NCI-H146 (cell line): ENCODE measurements around the gene ERFE.
"Not testable (repeated sequence)": the region's sequence is repeated elsewhere in the genome, so short reads cannot be mapped to it uniquely, and the experiment has no call there.

Experiments
- DNase-seq: peaks from one replicate; lab custom pipeline; 2025; lab: John Stamatoyannopoulos, UW

Gene ERFE

DNA sequence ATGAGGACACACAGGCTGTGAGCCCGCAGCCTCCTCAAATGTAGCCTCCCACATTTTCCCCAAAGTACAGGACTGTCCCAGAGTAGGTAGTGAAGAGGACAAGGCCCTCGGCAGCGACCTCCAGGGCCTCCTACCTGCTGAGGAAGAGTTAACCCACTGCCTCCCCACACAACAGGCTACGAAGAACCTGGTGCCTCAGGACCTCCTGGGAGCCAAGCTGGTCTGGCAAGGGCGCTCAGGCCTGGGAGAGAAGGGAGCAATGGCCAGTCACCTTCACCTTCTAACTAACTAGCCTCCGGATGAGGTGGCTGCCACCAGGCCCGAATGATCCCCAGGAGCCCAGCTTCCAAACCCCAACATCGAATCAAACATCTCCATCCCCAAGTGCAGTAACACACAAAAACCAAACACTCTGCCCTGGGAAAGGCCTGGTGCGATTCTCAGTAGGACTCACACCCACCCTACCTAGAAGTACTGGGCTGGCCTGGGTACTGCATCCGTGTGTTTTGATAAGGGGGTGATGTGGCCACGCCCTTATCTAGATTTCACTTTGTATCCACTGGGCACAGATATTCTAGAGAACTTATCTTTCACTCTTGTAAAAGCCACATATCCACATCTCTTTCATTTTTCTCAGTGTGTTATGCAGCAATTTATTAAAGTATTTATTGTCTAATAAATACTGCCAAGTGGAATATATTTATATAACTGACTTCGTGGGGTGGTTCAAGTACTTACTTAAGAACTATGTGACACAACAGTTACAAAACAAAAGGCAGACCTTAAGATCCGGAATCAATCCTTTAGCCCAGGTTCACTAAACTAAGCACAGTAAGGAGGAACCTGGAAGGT is 9.7 kb downstream of the ERFE start:
- no peak for DNase-seq

DNA sequence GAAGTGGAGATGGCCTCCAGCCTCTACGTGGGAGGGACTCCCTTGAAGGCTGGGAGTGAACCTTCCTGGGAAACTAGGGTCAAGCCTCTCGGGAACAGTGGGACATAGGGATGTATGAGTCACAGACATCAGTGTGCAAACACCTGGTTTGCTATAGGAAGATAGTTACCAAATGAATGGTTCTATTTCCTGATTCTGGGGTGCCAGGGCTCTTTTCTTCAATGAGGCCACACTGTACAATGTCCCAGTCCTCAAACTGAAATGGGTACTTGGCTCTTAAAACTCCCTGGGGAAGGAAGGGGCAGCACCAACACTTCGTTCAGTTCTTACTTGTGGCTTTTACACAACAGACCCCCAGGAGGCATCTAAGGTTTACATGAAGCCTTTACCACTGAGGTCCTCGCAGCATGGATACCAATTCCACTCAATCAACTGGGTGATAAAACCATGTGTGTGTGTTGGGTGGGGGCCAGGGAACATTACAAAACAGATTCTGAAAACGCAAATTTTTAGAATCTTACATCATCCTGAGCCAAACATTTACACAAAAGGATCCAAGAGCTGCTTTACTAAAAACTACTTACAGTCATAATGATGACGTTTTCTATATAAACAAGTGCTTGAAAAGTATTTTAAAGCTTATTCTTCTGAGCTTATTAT is 10.4 kb downstream of the ERFE start:
- no peak for DNase-seq

DNA sequence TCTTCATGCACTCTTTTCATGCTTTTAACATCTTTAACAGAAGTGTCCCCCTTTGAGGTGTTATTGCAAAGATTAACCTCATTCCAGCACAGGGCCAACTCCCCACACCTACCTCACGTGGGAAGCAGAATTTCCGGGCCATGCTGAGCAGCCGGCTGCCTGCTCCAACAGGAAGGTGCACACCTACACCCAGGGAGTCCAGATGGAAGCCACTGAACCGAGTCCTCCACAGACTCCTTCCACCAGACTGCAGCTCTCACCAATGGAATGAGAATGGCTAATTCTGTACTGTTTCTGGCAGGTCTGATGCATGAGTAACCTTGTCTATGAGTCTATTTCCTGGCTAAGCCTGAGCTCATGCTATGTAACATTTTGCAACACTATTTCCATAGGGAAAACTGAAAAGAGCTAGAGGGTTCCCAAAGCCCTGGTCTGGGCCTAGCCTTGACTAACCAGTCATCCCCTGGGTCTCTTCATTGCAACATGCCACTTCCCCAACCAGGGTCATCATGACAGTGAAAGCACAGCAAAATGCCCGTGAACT is 11.0 kb downstream of the ERFE start:
- no peak for DNase-seq

DNA sequence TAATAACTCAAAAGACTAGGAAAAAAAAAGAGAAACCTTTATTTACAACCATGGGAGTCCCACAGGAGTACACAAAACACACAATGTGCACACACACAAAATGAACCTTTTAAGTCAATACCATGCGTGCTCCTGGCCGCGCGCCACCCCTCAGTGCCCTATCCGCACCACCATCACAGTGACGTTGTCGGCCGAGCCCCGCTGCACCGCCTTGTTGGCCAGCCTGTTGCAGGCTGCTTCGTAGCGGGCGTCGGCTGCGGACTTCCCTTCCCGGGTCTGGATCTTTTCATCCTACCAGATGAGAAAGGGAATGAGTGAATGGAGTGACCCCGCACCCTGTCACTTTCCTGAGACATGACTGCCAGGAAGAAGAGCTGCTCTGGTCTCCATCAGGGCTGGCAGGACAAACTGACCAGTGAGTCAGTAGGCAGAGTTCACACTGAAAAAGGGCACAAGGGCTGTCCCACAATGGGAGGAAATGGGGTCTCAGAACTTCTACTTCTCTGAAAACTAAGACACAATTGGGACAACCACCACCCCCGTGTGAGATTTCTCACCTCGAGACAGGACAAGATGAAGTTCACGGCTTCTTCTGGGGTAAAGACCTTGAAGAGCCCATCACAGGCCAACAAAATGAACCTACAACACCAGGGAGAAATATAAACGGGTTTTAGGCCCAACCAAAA is 11.8 kb downstream of the ERFE start:
- no peak for DNase-seq

DNA sequence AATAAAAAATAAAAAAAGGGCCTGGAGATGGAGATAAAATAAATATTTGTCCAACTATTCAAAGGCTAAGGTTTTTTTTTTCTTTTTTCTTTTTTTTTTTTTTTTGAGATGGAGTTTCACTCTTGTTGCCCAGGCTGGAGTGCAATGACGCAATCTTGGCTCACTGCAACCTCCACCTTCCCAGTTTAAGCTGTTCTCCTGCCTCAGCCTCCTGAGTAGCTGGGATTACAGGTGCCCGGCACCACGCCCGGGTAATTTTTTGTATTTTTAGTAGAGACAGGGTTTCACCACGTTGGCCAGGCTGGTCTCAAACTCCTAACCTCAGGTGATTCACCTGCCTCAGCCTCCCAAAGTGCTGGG is 12.3 kb downstream of the ERFE start:
- not testable (repeated sequence) for DNase-seq

DNA sequence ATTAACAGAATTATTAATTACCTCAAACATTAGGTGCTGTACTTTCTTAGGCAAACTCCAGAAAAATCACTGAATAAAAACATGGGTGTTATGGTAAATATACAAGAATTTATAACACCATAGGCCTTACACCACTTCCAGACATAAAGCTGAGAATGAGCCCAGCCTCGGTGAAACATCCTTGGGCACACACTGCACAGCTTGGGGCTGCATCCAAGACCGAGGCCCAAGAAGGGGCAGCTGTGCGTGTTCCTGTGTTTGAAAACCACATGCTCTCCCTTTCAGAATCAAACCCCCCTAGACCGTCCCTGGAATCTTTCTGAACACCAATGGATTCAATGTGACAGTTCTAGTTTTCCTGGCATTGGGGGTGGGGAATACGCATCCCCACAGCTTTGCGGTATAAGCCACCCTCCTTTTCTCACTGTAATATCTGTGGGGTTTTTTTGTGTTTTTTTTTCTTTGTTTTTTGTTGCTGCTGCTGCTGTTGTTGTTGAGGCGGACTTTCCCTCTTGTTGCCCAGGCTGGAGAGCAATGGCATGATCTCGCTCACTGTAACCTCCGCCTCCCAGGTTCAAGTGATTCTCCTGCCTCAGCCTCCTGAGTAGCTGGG is 12.9 kb downstream of the ERFE start:
- DNase-seq, result no peak

DNA sequence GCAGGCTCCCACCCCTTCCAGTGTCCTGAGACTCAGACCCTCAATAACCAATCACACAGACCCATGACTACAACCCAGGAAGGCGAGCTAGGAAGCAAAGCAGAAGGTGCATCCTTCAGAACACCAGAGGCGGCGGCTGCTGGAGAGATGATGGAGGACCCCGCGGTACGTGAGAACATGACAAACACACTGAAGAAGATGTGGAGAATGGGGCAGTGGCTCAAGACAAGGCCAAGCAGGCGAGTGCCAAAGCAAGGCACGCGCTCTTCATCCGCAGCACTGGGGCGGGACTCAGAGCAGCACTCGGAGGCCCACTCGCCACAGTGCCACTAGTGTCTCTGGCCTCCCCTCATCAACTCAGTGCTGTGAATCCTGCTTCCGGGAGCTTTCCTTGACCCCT is 13.7 kb downstream of the ERFE start:
- no peak for DNase-seq

DNA sequence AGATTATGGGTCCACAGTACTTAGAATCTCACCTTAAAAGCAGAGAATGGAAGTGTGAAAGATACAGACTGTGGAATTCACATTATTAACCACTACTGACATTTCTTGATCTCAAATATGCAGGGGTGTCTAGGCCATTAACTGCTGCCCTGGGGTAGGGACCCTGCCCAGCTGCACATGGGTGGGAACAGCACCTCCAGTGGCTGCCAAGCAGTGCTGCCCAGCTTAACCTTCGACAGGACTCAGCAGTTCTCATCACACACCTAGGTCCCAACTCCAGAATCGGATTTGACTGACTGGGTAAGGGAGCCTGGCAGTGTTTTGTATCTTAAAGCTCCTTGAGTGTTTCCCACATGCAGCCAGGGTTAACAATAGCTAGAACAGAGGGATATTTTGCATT is 14.9 kb downstream of the ERFE start:
- no peak for DNase-seq

DNA sequence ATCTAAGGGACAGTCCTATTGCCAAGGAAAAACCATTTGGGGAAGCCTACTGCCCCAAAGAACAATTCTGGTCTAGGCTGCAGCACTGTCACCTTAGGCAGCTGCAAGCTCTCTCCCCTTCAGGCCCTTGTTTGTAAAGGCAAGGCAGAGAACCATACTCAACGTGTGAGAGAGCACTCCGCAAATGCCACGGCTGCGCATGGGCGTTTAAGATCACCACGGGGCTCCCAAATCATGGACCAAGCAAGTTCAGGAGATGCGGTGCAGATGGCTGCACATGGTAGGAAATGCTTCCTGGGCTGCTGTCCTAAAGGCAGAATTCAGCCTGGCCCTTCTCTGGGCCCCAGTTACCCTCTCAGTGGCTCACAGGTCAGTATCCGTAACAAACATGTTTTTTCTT is 15.5 kb downstream of the ERFE start:
- no peak for DNase-seq

DNA sequence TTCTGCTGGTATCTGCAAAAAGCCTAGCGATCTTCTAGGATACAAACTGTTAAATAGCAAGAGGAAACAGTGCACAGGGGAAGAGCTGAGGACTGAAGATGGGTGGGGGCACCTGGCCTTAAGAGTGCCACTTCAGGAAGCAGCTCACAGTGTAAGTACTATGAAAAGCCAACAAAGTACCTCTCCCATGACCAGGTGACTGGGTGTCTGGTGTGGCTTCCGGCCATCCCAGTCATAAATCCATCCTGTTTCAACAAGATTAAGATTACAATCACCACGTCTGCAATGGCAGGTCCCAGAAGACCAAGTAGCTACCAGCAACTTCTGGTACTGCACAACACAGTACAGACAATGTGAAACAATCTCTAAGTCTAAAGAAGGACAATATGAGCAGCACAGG is 15.9 kb downstream of the ERFE start:
- DNase-seq, result no peak

DNA sequence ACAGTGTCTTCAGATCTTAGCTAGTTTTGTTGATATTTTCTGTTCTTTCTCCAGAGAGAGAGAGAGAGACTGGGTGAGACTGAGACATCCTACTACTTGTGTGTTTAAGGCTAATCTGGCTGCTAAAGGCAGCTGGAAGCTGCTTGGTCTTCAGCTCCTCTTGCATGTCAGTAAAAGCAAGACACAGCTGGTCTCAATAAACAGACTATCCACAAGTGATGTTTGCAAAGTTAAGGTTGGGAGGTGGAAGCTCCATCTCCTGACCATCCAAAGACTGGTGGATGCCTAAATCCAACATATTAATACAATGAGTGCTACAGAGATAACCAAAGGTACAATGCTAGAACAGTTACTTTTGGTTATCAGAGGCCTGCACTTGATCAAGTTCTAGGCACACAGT is 17.8 kb downstream of the ERFE start:
- DNase-seq, result no peak

DNA sequence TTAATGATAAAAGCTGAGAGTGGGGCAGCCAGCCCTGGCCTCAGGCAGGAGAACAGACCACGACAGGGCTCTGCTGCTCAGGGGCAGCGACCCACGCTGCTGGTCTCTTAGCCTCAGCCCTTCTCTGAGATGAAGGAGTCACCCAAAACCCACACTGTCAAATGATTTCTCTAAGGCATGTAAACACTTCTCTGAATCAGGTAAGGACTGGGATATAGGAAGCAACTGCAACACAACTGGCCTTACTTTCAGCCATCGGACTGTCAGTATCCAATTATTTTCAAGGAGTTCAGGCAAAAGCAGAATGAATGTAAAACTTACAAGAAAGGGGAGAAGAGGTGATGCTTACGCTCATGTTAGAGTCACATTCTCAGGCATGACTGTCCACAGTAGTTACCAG is 21.8 kb downstream of the ERFE start:
- DNase-seq, result no peak

DNA sequence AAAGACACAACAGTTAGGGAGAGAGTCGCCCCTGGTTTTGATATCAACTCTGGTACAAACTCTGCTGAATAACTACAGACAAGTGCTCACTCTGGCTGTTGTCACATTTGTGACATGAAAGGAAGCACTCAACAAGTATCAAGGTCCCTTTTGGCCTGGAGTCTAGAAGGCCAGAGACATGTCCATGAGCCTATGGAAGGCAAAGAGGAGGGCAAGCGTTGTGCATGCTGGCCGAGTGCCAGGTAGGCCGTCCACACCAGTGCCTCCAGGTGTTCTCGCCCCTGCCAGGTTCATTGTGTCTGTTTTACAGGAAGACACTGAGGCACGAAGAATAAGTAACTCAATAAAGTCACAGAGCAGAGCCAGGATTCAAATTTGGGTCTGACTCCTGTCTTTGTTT is 23.6 kb downstream of the ERFE start:
- no peak for DNase-seq

DNA sequence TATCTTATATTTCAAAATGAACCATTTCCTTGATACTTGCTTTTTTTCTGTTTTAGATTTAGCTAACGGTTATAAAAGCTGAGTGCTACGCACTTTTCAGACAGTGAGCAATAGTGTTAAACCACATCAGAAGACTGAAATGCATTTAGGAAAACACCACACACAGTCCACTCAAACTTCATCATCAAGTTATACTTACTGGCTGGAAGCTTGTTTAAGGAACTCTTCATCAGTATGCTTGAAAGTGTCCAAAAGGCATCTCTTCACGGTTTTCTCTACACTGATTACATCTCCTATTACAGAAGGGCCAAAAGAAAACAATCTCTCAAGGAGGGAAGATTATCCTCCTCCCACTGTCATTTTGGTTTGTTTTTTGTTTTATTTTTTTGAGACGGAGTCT is 25.1 kb downstream of the ERFE start:
- no peak for DNase-seq

DNA sequence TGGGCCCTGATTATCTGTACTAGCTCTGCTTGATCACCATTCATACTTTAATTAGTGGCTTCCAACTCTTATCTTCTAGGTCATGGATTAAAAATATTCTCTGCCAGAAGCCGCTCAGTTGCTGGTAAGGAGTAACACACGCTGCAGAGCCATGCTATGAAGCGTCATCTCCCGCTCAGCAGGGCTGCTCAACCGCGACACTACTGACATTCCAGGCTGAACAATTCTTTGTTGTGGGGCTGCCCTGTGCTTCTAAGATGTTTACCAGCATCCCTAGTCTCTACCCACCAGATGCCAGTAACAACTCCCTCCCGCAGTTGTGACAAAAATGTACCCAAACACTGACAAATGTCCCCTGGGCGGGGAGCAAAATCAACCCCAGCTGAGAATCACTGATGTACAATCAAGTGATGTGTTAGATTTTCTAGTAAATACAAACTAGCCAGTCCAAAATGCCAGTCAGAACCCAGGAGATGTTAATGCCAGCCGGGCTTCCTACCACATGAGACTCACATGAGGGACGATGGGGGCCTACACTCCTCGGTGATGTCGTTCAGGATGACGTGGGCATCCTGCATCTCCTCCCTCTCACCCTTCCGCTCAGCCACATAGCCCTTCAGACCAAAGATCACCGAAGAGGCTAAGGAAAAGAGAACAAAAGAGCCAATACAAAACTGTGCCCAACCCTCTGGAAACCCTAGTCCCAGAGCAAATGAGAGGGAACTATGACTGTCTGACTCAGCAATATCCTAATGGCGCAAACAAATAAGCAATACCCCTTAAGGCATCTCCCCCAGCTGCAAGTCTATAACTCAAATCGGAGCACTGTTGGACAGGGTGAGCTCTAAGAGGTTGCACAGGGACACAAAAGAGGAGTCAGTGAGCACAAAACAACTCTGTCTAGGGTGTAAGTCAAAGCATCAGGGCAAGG is 29.1 kb downstream of the ERFE start:
- no peak for DNase-seq

DNA sequence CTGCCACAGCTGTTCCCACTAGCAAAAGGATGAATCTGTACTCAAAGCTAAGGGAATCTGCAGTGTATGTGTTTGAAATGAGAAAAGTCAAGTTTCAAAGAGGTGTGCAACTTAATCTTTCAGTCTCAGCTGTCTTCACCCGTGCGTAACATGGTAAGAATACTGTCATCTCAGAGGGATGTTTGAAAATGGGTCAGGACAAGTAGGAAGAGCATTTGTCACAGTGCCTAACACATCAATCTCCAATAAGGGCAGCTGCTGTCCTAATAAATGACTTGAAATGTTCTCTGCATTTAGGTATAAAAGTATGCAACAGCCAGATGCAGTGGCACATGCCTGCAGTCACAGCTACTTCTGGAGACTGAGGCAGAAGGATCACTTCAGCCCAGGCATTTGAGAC is 31.7 kb downstream of the ERFE start:
- DNase-seq, result no peak

DNA sequence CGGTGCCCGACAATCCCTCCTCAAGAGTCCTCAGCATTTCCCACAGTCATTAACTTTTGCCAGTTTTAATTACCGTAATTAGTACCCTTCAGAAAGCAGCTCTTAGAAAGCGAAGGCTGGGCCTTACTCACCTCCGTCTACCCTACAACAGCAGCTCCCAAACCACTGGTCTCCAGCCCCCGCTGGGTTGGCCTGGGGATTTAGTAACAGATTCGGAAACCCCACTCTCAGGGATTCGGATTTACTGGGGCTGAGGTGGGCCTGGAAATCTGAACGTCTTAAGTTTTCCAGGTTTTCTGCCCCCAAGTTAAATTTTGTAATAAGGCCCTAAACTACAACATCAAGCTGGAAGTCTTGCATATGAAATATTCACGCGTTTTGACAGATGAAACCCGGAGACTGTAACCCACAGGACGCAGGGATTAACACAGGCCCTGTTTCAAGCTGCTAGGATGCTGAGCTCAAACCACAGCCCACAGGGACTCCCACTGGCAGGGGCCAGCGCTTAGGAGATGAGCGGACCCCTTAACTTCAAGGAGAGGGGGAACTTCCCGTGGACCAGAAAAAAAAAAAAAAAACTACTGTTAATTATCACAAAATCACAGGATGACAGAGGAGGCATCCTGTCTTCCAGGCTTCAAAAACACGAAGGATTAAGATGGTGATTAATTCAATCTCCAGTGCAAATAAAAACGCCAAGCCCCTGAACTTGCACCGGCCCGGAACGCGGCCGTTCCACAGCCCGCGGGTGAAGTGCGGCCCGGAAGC is 43.7 kb downstream of the ERFE start:
- DNase-seq, result peak; percentile 24

DNA sequence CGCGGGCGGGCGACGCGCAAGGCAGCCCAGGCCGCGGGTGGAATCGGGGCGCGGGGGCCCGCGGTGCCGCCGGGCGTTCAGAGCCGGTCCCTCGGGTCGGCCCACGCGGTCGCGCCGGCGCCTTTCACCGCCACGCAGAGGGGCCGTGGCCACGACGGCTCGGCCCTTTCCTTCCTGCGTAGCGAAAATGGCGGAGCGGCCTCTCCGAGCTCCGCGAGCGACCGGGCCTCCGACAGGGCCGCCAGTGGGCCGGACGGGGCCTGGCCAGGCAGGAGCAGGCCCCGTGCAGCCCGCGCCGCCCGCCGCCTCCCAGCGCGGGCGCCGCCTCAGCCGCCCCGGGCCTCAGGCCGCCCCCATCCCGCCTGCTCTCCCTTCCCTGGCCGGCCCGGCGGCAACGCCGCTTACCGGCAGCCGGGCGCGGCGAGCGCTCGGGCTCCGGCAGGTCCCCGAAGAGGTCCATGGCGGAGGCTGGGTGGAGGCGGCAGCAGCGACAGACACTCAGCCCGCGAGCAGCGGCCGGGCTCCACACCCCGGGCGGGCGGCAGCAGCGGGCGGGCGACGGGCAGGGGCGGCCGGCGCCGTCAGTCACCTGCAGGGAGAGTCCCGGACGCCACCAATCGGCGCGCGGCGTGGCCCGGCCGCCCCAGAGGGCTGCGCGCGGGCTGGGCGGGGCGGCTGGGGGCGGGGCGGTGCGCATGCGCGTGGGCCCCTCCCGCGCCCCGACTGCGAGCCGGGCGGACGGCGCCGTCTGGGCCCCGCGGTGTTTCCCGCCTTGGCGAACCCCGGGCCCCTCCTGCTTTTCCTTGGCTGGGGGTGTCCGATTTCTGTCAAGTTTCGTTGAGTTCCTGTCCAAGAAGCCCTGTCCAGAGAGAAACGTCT is 44.6 kb downstream of the ERFE start, which contains the start of gene ILKAP:
Gene ILKAP (minus strand): TSS at position 602 of the 879 bp plus-strand sequence. CDS start 142 bp downstream, at position 460.
- DNase-seq, result peak; percentile 92

DNA sequence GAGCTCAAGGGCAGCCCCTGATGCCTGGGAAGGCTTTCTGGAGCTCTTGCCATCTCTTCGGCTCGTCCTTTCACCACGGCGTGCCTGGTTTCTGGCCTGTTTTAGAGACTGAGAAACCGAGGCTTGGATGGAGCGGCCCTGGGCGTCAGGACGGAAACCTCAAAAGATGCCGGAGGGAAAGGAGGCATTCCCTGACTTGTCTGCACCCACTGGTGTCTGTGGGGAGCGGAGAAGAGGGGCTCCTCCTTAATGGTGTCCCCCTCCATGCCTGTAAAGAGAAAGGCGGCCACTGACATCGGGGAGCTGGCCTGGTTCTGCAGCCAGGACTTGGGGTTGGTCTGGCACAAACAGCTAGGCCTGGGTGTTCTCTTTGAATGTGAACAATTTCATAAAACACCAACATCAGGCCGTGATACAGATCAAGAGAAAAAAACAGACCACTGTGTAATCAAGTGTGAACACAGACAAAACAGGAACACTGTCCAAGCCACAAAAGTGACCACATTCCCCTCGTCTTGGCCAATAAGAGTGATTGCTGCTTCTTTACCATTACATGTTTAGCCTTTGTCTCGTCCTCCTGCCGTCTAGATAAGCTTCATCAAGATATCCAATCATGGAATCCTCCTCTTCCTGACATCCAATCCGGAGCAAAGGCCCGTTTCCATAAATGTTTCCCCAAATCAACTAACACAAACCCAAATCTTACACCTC is 45.4 kb downstream of the ERFE start:
- DNase-seq, result no peak
